Activated effector memory CD4-positive, alpha-beta T cell treated with Interleukin-2 at 50 U/mL for 16 hours (primary cell): ENCODE data around the gene PHAF1.
A peak's percentile ranks its signal among the peaks of the same experiment; 100 is the strongest.

Experiments
- DNase-seq: peaks from one replicate; pipeline ENCODE4 v3.0.0-alpha.2; 2020

Gene PHAF1

DNA sequence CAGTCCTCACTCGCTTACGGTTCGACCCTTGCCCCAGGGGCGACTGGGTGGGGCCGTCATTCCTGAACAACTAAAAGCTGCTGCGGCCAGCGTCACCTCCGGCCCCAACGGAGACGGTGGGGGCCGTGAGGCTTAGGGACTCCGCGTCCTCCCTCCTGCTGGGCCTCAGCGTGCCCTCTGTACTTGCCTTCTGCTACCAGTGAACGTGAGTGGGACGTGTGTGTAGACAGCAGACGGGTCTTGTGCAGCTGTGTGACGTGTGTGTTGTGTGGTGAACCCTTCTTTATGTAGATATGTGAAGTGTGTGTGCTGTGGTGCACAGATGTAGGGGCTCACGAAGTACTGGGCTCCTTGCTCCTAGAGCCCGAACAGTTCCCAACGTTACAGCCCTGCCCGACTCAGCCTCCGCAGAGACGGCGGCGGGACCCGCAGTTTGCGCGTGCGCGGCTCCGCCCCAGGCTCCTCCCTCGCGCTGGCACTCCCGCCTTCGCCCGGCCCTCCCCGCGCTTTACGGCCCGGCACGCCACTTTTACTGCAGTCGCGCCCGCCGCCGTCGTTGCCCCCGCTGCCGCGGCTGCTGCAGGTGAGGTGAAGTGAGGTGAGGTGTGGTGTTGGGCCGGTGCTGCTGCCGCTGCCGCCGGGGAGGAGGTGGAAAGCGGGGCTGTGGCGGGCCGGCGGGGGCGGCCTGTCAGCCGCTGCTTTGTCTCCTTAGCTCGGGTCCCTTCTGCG lies at the start of gene PHAF1:
Gene PHAF1 (plus strand): TSS at position 535 of the 729 bp plus-strand sequence. CDS start 235 bp downstream, outside the sequence.
- peak; percentile 95 for DNase-seq

DNA sequence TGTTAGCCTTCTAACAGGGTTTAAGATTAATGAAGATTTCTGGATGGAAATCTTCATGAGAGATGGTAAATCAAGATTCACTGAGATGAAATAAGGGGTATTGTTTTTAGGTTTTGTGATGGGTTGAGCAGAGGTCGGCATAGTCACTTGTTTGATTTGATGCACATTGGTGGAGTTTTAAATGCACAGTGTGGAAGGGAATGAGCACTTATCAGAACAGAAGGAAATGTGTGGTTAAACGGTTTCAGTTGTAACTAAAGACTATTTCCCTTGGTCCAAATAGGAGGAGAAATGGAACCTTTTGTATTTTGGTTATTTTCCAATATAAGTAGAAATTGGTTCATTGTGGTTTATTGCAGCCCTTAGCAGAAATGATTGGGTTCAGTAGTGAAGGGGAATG lies 46.7 kb upstream of the PHAF1 start:
- no peak for DNase-seq

DNA sequence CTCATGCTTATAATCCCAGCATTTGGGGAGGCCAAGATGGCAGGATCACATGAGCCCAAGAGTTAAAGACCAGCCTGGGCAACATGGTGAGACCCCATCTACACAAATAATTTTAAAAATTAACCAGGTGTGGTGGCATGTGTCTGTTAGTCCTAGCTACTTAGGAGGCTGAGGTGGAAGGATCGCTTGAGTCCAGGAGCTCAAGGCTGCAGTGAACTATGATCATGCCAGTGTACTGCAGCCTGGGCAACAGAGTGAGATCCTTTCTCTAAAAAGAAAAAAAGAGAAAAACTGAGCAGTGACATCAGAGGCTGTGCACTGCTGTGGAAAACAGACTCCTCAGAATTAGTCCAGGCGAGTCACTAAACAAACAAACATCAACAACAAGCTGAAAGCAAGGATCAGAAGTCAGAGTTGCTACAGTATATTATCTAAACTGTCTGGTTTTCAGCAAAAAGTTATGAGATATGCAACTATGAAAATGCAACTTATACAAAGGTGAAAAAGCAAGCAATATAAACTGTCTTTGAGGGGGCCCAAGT lies 41.5 kb upstream of the PHAF1 start:
- DNase-seq: no peak

DNA sequence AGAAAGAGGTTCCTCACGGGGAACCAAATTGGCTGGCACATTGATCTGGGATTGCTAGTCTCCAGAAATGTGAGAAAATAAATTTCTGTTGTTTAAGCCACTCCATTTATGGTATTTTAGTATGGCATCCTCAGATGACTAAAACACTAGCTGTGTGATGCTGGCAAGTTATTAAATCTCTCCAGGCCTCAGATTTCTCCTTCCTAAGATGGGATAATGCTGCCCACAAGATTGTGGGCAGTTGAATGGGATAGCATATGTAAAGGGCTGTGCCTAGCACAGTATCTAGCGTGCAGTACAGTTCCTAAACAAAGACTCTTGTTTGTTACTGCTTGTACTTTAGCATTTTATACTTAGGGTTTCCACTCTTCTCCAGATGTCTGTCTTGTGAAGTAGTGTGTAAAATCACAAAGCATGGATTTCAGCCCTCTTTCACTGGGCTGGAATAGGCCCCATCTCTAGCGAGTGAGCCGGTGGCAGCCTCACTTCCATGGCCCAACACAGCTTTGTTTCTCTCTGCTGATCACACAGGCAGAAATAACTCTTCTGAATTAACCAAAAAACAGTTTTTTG lies 38.2 kb upstream of the PHAF1 start:
- no peak for DNase-seq

DNA sequence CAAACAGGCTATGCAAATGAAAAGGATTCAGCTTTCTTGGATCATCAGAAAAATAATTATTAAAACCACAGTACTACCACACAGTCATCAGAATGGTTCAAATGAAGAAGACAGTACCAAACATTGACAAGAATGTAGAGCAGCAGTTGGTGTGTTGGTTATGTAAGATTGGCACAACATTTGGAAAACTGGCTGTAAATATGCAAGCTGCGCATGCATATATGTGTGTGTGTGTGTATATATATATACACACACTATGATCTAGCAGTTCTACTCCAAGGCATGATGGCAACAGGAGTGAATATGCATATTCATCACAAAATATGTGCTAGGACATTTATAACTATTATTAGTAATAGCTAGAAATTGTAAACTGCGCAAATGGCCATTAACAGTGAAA lies 34.4 kb upstream of the PHAF1 start:
- no peak for DNase-seq

DNA sequence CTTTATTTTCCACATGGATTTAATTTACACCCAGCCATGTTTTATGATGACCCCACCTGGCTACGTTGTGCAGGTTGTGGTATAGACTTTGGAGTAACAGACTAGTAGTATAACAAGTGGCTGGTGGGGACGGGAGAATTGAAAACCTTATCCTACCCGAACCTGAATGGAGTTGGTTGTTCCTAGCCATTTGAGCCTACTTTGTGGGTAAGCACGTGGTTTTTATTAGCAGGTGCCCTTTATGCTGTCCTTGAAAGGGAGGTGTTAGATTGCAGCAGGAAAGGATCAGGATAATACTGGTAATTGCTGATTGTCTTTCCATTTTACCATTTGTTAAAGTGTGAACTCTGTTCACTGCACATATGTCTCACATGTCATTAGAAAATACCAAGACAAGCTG lies 31.9 kb upstream of the PHAF1 start:
- no peak for DNase-seq

DNA sequence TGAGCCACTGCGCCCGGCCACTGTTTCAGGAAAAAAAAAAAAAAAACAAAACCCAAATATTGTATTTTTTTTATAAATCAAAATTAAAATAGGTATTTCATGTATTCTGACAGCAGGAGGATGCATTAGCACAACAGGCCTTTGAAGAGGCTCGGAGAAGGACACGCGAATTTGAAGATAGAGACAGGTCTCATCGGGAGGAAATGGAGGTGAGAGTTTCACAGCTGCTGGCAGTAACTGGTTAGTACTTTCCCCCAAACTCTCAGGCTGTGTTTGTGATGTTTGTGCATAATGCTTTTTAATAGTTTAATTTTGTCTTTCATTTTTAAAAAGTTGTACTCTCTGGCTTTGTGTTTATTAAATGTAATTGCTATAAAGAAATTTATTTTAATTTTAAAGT lies 27.6 kb upstream of the PHAF1 start:
- no peak for DNase-seq

DNA sequence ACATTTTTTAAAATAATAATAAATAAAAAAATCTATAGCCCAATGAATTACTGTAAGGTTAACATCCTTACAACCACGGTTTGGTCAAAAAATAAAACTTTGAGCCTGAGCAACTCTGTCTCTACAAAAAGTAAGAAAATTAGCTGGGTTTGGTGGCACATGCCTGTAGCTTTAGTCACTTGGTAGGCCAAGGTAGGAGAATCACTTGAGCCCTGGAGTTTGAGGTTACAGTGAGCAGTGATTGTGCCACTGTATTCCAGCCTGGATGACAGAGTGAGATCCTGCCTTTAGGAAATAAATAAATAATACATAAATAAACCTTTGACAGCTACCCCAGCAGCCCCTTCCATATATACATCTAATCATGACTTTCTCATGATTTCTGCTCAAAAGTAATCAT lies 26.9 kb upstream of the PHAF1 start:
- DNase-seq: no peak

DNA sequence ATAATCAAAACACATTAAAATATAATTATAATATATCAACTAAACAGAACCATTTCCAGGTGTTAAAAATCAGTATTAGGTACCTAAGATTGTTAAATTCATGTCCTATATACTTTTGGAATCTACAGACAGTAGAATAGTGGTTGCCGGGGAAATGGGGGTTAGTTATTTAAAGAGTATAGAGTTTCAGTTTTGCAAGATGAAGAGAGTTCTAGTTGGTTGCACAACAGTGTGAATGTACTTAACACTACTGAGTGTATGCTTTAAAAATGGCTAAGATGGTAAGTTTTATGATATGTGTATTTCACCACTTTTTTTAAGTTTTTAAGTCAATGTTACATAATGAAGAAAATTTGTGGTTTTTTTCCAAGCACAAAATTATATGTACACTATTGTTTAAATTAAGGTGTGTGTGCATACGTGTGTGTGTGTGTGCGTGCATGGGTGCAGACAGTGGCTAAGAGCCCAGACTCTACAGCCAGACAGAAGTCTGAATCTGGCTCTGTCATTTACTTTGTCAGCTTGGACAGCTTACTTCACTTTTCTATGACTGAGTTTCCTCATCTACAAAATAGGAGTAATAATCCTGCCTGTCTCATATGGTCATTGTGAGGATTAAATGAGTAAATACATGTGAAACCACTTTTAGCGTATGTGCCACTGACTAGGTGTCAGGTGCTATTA lies 25.3 kb upstream of the PHAF1 start:
- no peak for DNase-seq

DNA sequence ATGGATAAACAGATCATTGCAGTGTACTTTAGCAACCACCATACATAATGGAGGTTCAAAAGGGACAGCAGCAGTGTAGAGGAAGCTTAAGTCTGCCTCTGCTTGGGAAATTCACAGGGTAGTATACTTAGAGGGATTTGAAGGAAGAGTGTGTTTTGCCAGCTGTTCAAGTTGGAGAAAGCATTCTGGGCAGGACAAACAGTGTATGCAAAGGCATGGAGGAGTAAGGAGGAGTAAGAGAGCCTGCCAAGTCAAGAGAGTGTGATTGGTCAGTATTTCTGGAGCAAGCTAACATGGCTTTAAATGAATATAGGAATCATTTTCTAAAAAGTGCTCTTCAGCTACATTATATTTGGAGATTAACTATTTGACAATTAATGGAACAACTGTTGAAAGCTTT lies 22.9 kb upstream of the PHAF1 start:
- no peak for DNase-seq

DNA sequence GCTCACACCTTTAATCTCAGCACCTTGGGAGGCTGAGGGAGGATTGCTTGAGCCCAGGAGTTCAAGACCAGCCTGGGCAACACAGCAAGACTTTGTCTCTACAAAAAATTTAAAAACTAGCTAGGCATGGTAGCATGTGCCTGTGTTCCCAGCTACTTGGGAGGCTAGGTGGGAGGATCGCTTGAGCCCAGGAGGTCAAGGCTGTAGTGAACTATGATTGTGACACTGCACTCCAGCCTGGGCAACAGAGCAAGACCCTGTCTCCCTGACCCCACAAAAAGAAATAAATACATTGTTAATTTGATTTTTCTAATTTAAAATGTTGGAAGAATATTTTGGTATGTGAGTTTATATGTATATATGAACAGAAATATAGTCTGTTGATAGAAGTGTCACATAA lies 22.4 kb upstream of the PHAF1 start:
- DNase-seq: no peak

DNA sequence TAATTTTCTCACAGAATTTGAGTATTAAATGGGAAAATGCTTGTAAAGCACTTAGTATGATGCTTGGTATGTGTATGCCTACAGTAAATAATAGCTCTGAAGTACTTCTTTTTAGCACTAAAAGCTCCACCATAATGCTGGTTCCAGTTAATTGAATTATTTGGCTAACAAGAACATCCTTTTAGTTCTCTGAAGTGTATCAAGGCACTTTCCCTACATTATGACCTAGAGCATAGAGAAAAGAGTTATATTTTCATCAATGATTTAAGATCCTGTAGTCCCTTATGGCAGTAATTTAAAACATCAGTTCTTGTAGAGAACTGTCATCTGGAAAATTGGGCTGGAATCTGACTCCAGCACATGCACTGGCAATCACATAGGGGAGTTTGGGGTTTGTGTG lies 21.9 kb upstream of the PHAF1 start:
- no peak for DNase-seq

DNA sequence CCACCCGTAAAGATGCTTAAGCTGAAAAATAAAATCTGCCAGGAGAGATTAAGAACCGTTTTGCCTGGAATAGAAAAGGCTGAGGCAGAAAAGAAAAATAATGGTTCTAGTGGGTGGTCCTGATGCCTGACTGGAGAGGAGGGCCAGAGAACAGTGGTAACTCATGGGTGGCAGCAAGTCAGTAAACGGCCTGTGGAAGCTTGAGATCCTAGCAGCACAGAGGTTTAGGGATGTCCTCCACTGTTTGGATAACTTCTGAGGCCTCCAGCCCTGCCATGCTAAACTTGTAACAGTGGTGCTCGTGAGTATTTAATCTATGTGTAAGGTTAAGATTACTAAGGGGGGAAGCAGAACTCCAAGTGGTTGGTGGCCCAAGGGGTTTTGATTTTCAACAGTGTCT lies 21.2 kb upstream of the PHAF1 start:
- DNase-seq: no peak

DNA sequence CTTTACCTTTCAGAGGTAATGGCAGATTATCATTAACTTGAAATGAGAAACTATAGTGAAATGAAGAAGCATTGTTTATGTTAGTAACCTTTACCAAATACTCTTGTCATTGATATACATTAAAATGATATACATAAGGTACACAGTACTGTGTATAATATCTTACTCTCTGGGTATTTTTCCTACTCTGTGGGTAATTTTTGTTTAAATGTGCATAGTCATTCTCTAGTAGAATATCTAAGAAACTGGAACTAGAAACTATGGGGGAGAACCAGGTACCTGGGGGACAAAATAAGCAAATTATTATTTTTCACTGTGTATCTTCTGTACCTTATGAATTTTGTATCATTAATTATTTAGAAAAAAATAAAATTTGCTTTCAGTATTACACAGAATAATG lies 20.6 kb upstream of the PHAF1 start:
- no peak for DNase-seq

DNA sequence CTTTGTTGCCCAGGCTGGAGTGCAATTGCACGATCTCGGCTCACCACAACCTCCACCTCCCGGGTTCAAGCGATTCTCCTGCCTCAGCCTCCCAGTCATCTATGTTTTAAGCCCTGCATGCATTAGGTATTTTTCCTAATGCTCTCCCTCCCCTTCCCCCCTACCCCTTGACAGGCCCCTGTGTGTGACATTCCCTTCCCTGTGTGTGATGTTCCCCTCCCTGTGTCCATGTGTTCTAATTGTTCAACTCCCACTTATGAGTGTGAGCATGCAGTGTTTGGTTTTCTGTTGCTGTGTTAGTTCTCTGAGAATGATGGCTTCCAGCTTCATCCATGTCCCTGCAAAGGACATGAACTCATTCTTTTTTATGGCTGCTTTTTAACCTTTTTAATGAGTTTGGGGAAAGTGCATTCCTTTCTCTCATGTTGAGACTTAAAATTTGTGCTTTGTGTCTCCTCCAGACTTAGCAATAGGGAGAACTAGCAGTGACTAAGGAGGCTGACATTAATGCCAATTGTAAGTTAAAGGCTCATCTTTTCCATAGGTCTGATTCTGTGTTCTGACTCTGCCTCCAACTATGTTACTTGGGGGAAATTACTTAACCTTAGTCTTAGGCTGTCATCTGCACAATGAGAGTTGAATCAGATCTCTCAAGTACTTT lies 17.7 kb upstream of the PHAF1 start:
- no peak for DNase-seq

DNA sequence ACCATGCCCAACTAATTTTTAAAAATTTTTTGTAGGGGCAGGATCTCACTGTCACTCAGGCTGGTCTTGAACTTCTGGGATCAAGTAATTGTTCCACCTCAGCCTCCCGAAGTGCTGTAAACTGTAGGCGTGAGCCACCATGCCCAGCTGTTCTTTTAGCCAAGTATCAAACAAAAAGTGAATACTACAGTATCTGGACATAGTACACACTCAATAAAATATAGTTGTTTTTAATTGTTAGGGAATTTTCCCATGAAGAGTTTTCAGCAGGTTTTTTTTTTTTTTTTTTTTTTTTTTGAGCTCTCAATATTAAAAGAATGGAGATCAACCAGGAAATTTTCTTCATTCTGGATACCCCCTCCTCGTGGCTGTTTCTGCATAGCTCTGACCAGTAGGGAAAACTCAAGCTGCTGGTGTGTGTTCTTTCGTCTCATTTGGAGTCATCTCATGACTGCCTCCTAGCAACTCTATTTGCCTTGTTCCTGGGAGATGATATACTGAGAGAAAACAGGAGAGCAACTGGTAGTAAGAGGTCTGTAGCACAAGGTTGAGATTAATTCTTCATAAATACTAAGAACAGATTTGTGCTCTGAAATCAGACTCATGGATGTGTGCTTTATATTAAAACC lies 16.5 kb upstream of the PHAF1 start:
- no peak for DNase-seq

DNA sequence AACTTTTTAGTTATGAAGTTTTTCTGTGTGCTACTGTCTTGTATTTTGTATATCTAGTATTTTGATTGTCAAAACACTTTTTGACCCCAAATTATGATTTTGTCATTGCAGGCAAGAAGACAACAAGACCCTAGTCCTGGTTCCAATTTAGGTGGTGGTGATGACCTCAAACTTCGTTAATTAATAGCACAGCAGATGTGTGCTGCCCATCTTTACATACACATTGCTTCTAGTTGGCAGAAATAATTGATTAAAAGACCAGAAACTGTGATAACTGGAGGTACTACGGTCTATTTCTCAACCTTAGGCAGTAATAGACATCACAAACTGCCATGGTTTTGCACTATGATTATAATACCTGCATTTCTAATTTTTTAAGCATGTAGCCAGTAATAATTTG lies 11.1 kb upstream of the PHAF1 start:
- no peak for DNase-seq

DNA sequence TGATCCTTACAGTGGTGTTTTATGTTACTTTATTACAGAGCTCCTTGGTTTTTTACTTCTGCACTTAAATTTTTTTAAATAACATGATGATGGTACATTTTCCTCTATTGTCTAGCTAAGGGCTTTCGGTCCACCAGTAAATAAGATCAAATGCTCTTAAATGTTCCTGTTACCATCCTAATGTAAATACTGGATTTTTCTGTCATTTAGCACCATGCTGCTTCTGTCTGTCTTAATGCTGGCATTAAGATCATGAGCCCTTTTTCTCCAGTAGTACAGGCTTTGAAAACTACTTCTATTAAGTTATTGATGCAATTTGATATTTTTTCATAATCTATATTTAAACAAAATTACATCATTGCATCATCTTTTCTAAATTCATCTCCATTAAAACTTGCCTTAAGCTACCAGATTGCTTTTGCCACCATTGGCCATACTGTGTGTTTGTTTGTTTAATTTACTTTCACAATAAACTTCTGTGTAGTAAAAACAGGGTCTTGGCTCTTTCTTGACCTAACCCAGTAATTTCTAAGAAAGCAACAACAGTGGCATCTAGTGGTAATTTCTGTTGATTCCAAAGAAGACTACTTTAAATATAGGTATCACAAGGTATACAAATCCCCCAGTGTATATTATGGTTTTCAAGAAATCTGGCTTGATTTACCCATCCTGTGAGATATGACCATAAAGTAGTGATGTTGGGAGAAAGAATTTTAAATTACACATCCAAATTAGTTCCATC lies 9.0 kb upstream of the PHAF1 start:
- DNase-seq: no peak

DNA sequence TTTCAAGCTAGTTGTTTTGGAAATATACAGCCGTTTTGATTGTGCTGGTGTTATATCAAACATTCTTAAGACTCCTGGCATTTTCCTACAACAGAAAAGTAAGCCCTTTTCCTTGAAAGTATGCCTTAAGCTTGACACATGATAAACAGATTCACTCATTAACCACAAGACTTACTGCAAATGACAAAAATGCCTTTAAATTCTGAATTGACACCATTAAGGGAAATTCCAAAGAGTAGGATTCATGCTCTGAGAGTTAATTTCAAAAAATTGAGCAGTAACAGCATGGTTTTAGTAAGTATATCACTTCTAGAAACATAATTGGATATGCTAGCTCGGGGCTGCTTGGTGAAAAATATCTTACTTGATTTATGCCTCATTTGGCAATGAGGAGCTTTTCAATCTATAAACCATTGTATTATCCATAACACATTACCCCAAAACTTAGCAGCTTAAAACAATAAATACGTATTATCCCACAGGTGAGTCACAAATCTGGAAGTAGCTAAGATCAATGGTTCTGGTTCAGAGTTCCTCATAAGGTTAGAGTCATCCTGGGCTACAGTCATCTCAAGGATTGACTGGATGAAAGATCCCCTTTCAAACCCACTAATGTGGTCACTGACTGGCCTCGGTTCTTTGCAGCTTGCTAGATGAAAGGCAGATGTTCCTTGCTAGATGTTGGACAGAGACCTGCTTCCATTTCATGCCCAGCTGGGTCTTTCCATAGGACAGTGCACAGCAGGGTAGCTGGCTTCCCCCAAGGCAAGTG lies 8.2 kb upstream of the PHAF1 start:
- DNase-seq: no peak

DNA sequence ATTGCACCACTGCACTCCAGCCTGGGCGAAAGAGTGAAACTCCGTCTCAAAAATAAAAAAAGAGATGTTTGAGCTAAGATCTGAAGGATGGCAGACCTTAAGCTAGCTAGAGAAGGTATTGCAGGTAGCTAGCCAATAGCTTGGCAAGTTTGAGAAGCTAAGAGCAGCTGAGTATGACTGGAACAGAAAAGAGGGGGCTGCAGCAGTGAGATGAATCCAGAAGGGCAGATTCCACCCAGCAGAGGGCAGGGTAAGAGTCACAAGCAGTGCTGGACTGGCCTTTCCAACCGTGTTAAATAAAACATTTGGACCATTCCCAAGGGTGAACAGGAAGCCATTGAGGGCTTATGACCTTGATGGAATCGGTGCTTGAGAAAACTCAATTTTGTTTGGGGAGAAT lies 5.7 kb upstream of the PHAF1 start:
- DNase-seq: no peak

DNA sequence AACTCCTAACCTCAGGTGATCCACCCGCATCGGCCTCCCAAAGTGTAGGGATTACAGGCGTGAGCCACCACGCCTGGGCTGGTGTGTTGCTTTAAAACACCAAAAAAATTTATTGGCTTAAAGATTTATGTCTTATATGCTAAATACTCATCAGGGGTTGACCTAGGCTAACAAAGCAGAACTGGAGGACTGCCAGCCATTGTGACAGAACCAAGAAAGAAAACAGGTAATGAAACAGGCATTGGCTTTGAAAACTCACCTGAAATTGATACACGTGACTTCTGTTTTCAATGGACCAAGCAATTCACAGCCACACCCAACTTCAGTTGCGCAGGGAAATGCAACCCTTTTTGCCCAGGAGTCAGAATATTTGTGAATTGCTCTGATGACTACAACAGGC lies 4.9 kb upstream of the PHAF1 start:
- no peak for DNase-seq

DNA sequence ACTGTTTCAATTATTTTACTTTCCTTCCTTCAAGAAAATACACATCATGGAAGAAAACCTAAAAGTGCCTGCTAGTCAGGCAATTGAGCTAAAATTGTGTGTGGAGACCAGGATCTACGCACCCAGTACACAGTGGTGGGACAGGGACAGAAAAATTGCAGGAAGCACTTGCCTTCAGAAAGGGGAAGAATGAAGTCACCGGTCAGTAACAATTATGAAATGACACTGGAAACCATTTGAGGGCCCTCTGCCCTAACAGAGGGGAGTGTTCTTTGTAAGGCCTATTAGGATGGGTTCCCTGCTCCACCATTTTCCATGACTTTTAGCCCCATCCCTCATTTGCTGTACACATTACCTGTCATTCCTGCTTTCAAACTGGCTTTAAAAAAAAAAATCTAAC lies 4.5 kb upstream of the PHAF1 start:
- no peak for DNase-seq
